Activated CD4-positive, CD25-positive, alpha-beta regulatory T cell (primary cell): ENCODE results near the gene SMAD5.

Experiments
- DNase-seq, 4 experiments: peaks; one replicate each; lab custom pipeline; 2025; lab: John Stamatoyannopoulos, UW

SMAD5 gene

GRCh38 chr5:136115183-136115865, 17.3 kb upstream of the SMAD5 start:
- no peak for DNase-seq

DNA sequence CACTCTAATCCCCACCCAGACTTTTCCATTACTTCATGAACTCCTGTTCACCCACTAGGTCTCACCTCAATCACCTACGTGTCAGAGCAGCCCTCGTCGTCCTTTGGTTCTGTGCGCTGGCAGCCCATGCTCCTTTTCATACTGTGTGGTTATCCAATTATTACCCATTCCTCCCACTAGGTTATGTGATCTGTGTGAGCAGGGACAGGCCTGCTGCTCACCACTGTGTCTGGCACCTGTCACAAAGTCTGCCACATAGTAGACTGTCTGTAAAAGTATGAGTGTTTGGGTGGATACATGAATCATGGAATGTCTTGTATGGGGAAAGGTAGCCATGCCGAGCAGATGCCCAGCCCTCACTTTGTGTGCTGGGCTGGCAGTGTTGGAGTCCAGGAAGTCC, 12.1 kb upstream of the SMAD5 start:
- DNase-seq, result no peak

DNA sequence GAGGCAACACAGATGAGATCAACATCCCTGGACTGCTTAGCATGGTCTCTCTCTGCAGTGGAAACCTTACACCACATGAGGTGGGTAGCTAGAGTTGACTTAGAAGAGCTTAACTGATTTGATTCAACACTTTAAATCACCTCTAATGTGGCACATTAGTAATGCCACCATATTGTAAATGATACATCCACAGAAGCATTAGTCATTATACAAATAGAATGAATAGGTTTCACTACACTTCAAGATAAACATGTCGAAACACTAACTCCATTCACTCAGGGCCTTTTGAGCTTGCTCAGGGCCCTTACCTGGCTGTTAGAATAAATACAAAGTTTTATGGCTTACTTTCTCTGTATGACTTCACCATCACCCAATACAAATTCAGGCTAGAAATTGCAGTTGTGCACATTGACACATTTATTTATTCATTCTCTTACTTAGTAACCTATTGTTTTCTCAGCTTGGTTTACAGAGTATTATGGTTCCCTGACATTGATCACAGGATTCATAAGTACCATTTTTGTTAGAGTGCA, 9.3 kb upstream of the SMAD5 start:
- DNase-seq, result no peak

- no peak for DNase-seq
These were observed 5.1 kb upstream of the SMAD5 start for GRCh38 chr5:136127560-136127959.

- DNase-seq, result no peak
These were observed 4.2 kb upstream of the SMAD5 start for GRCh38 chr5:136128481-136128880.

- DNase-seq, result no peak
These were observed 3.2 kb upstream of the SMAD5 start for GRCh38 chr5:136129445-136129844.

DNA sequence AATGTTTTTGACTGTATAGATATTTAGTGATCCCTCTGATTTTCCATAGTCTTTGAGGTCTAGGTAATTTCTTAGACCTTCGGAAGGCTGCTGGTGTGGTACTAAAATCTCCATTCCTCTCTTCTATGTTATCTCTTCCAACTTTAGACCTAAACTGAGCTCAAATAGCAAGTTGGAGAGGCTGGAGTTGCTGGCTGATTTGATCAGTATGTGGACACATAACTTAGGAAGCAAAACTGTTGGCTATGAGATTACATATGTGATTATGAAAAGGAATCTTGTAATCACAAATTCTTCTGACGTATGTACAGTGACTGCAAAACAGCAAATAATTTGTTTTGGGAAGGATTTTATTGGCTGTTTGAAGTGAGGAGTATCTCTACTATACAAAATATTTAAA, 2.1 kb upstream of the SMAD5 start:
- no peak for DNase-seq

- DNase-seq, result no peak
These were observed 558 bp upstream of the SMAD5 start for GRCh38 chr5:136132087-136132486.

GRCh38 chr5:136133222-136133921, 727 bp downstream of the SMAD5 start:
- DNase-seq, result no peak

DNA sequence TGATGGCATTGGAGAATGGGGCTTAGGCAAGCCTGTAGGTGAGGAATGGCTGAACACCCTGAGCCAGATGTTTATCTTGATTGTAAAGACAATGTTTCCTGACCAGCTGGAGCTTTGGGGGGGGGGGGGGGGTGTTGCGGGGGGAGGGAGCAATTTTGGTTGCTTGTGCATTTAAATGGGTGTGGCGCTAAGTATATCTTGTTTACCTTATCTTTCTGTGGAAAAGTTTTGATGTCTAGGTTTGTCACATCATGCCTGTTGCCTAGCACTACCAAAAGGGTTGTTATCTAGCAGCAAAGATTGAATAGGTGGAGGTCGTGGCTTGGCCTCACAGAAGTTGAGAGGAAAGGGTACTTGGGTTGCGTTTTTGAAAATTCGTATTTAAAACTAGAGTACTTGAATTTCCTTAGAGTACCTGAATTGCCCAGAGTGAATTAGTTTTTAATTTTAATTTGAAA, 1.3 kb downstream of the SMAD5 start:
- DNase-seq, result no peak

DNA sequence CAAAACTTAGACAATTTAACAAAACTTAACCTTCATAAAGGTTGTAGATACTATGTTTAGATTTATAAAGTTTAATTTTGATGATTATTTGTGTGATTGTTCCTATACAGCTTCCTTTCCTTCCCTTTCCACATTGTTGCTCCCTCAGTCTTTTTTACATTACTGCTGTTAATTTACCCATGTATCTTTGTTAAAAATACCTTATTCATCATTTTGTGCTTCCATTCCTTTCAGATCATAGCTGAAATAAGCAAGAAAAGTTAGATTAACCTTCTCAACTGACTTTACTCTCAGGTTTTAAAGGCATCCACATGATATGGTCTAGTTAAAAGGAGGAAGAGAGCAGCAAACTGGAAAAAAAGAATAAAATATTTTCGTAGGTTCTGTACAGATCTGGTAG, 2.0 kb downstream of the SMAD5 start:
- no peak for DNase-seq

DNA sequence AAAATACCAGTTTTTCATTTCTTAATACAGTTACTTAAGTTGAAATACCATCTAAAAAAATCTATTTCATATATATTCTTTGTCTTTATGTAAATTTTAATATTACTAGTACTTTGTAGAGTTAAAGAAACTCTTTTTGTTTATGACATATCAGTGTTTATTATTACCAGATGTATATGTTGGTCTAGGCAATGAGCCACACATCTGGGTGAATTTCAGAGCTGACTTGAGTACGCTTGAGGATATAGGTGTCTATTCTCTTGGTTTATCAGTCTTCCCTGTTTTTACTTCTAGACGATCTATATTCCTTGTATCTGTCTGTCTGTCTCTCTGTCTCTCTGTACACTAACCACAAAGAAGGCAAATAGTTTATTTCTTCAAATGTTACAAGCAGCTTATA, 2.9 kb downstream of the SMAD5 start:
- DNase-seq, result no peak

- DNase-seq, result no peak
These were observed 5.0 kb downstream of the SMAD5 start for GRCh38 chr5:136137497-136138220.

GRCh38 chr5:136141561-136141960, 8.9 kb downstream of the SMAD5 start:
- no peak for DNase-seq

GRCh38 chr5:136143312-136143711, 10.7 kb downstream of the SMAD5 start:
- no peak for DNase-seq

DNA sequence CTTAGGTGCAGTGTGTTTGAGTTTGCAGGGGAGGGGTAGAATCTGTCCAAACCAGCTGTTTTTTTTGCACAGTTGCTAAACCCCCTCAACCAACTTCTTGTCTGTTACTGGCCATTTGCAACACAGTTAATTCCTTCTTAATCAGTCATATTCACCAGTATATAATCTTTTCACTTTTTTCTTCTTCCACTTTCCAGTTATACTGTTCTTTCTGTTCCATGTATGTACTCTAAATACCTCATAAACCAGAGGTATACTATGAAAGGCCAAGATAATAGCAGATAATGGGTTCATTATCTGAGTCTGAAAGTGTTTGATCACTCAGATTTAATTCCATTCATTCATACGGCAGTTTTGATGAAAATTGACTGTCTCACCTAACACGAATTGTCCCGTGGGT, 11.1 kb downstream of the SMAD5 start:
- no peak for DNase-seq

DNA sequence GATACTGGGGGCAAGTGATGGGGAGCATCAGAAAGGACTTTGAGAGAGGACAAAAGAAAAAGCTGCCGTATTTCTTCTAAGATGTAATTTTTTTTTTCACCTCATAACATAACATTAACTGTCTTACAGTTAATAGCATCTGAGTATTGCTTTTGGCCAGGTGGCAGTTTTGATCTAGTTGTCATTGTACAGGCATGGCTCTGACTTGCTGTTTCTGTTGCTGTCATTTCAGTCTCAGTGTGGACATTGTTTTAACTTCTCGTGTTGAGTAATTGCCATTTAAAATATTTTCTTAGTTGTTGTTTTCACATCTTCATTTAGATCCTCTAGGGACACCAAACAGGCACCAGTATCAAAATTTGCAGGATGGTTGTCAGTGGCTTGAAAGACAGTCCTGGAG, 12.4 kb downstream of the SMAD5 start:
- no peak for DNase-seq

- no peak for DNase-seq
These were observed 13.6 kb downstream of the SMAD5 start for GRCh38 chr5:136146201-136146600.

- no peak for DNase-seq
These were observed 15.0 kb downstream of the SMAD5 start for GRCh38 chr5:136147632-136148031.

GRCh38 chr5:136149891-136150290, 17.2 kb downstream of the SMAD5 start:
- DNase-seq, result no peak

DNA sequence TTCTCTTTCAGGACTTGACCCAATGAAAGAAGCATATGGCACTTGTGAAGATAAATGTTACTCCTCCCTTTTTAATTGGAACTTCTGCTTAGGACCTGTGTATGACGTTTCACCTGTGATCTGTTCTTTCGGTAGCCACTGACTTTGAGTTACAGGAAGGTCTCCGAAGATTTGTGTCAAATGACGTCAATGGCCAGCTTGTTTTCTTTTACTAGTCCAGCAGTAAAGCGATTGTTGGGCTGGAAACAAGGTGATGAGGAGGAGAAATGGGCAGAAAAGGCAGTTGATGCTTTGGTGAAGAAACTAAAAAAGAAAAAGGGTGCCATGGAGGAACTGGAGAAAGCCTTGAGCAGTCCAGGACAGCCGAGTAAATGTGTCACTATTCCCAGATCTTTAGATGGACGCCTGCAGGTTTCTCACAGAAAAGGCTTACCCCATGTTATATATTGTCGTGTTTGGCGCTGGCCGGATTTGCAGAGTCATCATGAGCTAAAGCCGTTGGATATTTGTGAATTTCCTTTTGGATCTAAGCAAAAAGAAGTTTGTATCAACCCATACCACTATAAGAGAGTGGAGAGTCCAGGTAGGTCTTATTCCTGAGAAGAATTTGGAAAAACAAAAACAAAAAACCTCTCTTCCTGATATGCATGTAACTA, 21.1 kb downstream of the SMAD5 start:
- DNase-seq, result no peak

DNA sequence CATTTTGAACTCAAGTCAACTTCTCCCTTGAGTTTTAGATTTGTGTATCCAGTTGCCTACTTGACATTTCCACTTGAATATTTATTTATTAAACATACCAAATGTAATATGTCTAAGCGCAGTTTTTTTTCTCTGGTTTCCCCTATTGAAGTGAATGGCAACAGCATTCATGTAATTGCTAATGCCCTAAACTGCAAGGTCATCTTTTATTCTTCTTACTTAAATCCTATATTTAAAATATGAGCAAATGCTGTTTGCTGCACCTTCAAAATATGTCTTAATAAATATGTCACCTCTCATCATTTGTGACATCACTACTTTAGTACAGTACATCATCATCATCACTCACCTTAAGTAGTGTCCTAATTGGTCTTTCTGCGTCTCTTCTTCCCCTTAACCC, 22.4 kb downstream of the SMAD5 start:
- no peak for DNase-seq
